ENCODE results near the gene HOXC4. TPM values are rescaled to one million over a fixed set of nuclear protein-coding genes. Genes with fewer than 3 reads are reported as not detected.
"Not testable (repeated sequence)": the region's sequence is repeated elsewhere in the genome, so short reads cannot be mapped to it uniquely, and the experiment has no call there.

The HOXC4 gene
- polyA plus RNA-seq, 1 donor = 14.0 TPM

GRCh38 chr12:54079115-54079514 lies 25.5 kb downstream of the HOXC4 start:
- DNase-seq; H3K27me3 ChIP-seq (ENCODE audit: control insufficient read depth, insufficient read depth, low read length); H3K4me1 ChIP-seq (ENCODE audit: control insufficient read depth, insufficient read depth, low read length); H3K9me3 ChIP-seq (ENCODE audit: control insufficient read depth, low read depth, low read length); H3K4me3 ChIP-seq (ENCODE audit: low read length); H3K36me3 ChIP-seq (ENCODE audit: control insufficient read depth, insufficient read depth, low read length): not testable (repeated sequence)
- no CpG with 5 or more reads among the region's 9 CpGs for WGBS (ENCODE audit: insufficient coverage, low lambda C conversion rate)
- peak overlapping the region; percentile 68 for H3K27ac ChIP-seq (ENCODE audit: low read length)

- Histone ChIP-seq H3K4me3 (ENCODE audit: low read length) (peak overlapping the region; percentile 18), H3K4me1 (ENCODE audit: control insufficient read depth, insufficient read depth, low read length) (peaks cover 18% of the 10 kb centered on the region), H3K27ac (ENCODE audit: low read length) (peak overlapping the region; percentile 74)
- 100% methylated on average over 2 of the region's 19 CpGs for WGBS (ENCODE audit: insufficient coverage, low lambda C conversion rate)
- H3K9me3 ChIP-seq (ENCODE audit: control insufficient read depth, low read depth, low read length); H3K27me3 ChIP-seq (ENCODE audit: control insufficient read depth, insufficient read depth, low read length); DNase-seq; H3K36me3 ChIP-seq (ENCODE audit: control insufficient read depth, insufficient read depth, low read length): not testable (repeated sequence)
Measured at GRCh38 chr12:54080008-54080924, 26.6 kb downstream of the HOXC4 start.

GRCh38 chr12:54081053-54081514 lies 27.4 kb downstream of the HOXC4 start:
- H3K4me1 ChIP-seq (ENCODE audit: control insufficient read depth, insufficient read depth, low read length) = peaks cover 21% of the 10 kb centered on the region
- peak overlapping the region; percentile 13 for H3K4me3 ChIP-seq (ENCODE audit: low read length)
- H3K36me3 ChIP-seq (ENCODE audit: control insufficient read depth, insufficient read depth, low read length); H3K9me3 ChIP-seq (ENCODE audit: control insufficient read depth, low read depth, low read length); H3K27me3 ChIP-seq (ENCODE audit: control insufficient read depth, insufficient read depth, low read length): not testable (repeated sequence)
- WGBS (ENCODE audit: insufficient coverage, low lambda C conversion rate) = no CpG with 5 or more reads among the region's 16 CpGs
- peak; percentile 40 to 64 for DNase-seq
- H3K27ac ChIP-seq (ENCODE audit: low read length) = peak overlapping the region; percentile 74

DNA sequence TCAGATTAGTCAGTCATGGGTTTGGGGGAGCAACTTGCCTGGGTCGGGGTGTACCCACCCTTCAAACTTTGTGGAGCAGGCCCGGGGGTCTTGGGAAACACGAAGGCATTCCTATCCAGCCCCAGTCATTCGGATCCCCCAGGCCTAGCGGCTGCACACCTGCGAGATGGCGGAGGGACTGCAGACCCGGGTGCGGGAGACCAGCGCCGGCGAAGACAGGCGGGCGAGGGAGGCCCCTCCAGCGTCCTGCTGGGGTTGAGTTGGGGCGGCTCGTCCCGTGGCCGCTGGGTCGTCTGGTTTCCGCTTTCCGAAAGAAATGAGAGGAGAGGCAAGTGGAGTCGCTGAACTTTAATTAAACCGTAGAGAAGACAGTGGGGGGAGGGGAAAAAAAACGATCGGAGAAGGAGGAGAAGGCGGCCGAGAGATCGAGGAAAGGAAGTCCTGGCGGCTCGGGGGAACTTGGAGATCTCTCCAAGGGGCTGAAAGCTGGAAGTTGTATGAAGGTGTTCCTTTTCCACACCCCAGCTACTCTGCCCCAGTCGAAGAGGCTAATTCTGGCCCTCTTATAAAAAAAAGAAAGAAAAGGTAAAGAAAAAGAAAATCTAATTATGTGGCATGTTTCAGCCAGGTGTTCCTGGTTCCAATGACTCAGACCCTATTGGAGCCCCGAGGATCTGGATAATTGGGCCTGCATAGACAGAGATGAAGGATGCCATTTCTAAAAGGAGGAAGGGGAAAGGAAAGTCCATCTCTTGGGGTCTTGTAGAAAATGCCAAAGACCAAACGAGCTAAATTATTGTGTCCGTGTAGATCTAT lies 28.2 kb downstream of the HOXC4 start:
- DNase-seq = peak in 1 of 2 donors; percentile 52
- peak overlapping the region; percentile 80 for H3K27ac ChIP-seq (ENCODE audit: low read length)
- not testable (repeated sequence) for H3K36me3 ChIP-seq (ENCODE audit: control insufficient read depth, insufficient read depth, low read length); H3K27me3 ChIP-seq (ENCODE audit: control insufficient read depth, insufficient read depth, low read length); H3K9me3 ChIP-seq (ENCODE audit: control insufficient read depth, low read depth, low read length)
- no CpG with 5 or more reads among the region's 35 CpGs for WGBS (ENCODE audit: insufficient coverage, low lambda C conversion rate)
- H3K4me1 ChIP-seq (ENCODE audit: control insufficient read depth, insufficient read depth, low read length) = peaks cover 24% of the 10 kb centered on the region
- peak overlapping the region; percentile 31 for H3K4me3 ChIP-seq (ENCODE audit: low read length)

GRCh38 chr12:54082397-54082892 lies 28.8 kb downstream of the HOXC4 start:
- H3K36me3 ChIP-seq (ENCODE audit: control insufficient read depth, insufficient read depth, low read length) = no peaks in the 10 kb centered on the region
- H3K4me1 ChIP-seq (ENCODE audit: control insufficient read depth, insufficient read depth, low read length) = peaks cover 24% of the 10 kb centered on the region
- H3K27ac ChIP-seq (ENCODE audit: low read length) = peak overlapping the region; percentile 80
- DNase-seq = peak; percentile 67 to 76
- WGBS (ENCODE audit: insufficient coverage, low lambda C conversion rate) = no CpG with 5 or more reads among the region's 36 CpGs
- H3K27me3 ChIP-seq (ENCODE audit: control insufficient read depth, insufficient read depth, low read length) = no peaks in the 10 kb centered on the region
- peak overlapping the region; percentile 31 for H3K4me3 ChIP-seq (ENCODE audit: low read length)
- no peaks in the 10 kb centered on the region for H3K9me3 ChIP-seq (ENCODE audit: control insufficient read depth, low read depth, low read length)

- not testable (repeated sequence) for H3K27ac ChIP-seq (ENCODE audit: low read length); H3K9me3 ChIP-seq (ENCODE audit: control insufficient read depth, low read depth, low read length); H3K27me3 ChIP-seq (ENCODE audit: control insufficient read depth, insufficient read depth, low read length); H3K36me3 ChIP-seq (ENCODE audit: control insufficient read depth, insufficient read depth, low read length); H3K4me3 ChIP-seq (ENCODE audit: low read length)
- H3K4me1 ChIP-seq (ENCODE audit: control insufficient read depth, insufficient read depth, low read length) = peaks cover 27% of the 10 kb centered on the region
- DNase-seq = peak in 1 of 2 donors; percentile 34
Measured at GRCh38 chr12:54088011-54088410, 34.4 kb downstream of the HOXC4 start.

GRCh38 chr12:54089465-54089864 lies 35.8 kb downstream of the HOXC4 start:
- not testable (repeated sequence) for H3K36me3 ChIP-seq (ENCODE audit: control insufficient read depth, insufficient read depth, low read length); H3K27me3 ChIP-seq (ENCODE audit: control insufficient read depth, insufficient read depth, low read length); DNase-seq; H3K4me3 ChIP-seq (ENCODE audit: low read length); H3K9me3 ChIP-seq (ENCODE audit: control insufficient read depth, low read depth, low read length); H3K27ac ChIP-seq (ENCODE audit: low read length)
- H3K4me1 ChIP-seq (ENCODE audit: control insufficient read depth, insufficient read depth, low read length) = peaks cover 21% of the 10 kb centered on the region
- WGBS (ENCODE audit: insufficient coverage, low lambda C conversion rate) = no CpG with 5 or more reads among the region's 6 CpGs

DNA sequence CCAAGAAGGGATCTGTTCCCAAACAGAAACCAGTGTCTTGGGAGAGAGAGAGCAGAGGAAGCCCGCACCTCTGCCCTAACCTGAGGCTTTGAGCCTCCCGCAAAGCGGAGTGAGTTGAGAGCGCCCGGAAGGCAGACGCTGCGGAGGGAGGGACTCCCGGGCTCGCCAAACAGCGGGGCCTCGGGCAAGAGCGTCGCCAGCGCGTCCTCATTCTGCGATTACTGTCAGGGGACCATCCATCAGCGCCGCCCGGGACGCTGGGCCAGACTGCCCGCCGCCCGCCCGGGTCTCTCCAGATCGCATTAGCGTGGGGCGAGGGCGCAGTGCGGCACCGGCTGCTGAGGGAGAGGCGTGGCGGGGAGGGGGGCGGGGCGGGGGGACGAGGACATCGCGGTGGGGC lies 36.7 kb downstream of the HOXC4 start:
- not testable (repeated sequence) for H3K27ac ChIP-seq (ENCODE audit: low read length); H3K27me3 ChIP-seq (ENCODE audit: control insufficient read depth, insufficient read depth, low read length); H3K36me3 ChIP-seq (ENCODE audit: control insufficient read depth, insufficient read depth, low read length); H3K9me3 ChIP-seq (ENCODE audit: control insufficient read depth, low read depth, low read length)
- WGBS (ENCODE audit: insufficient coverage, low lambda C conversion rate) = no CpG with 5 or more reads among the region's 37 CpGs
- Histone ChIP-seq H3K4me1 (ENCODE audit: control insufficient read depth, insufficient read depth, low read length) (peaks cover 13% of the 10 kb centered on the region), H3K4me3 (ENCODE audit: low read length) (peak overlapping the region; percentile 13)
- DNase-seq = peak in 1 of 2 donors; percentile 25

DNA sequence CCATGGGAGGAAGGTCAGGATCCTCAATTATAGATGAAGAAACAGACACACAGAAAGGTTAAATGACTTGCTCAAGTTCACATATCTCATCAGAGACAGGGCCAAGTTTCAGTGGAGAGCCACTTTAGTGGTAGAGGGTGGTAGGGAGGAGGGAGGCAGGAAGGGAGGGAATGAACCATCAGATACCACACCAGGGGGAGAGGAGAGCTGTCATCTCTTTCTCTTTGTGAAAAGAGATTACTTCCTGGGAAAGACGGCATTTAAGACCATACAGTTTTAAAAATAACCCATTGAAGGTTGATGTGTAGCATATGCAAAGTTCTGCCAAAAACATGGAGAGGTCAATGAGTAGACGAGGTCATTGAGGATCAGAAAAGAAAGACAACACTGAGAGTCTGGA lies 39.3 kb downstream of the HOXC4 start:
- WGBS (ENCODE audit: insufficient coverage, low lambda C conversion rate) = no CpG with 5 or more reads among the region's 2 CpGs
- not testable (repeated sequence) for DNase-seq; H3K9me3 ChIP-seq (ENCODE audit: control insufficient read depth, low read depth, low read length); H3K27me3 ChIP-seq (ENCODE audit: control insufficient read depth, insufficient read depth, low read length); H3K4me1 ChIP-seq (ENCODE audit: control insufficient read depth, insufficient read depth, low read length); H3K27ac ChIP-seq (ENCODE audit: low read length); H3K4me3 ChIP-seq (ENCODE audit: low read length); H3K36me3 ChIP-seq (ENCODE audit: control insufficient read depth, insufficient read depth, low read length)

GRCh38 chr12:54095928-54096327 lies 42.3 kb downstream of the HOXC4 start:
- H3K36me3 ChIP-seq (ENCODE audit: control insufficient read depth, insufficient read depth, low read length); H3K4me3 ChIP-seq (ENCODE audit: low read length); H3K4me1 ChIP-seq (ENCODE audit: control insufficient read depth, insufficient read depth, low read length); DNase-seq; H3K9me3 ChIP-seq (ENCODE audit: control insufficient read depth, low read depth, low read length); H3K27ac ChIP-seq (ENCODE audit: low read length); H3K27me3 ChIP-seq (ENCODE audit: control insufficient read depth, insufficient read depth, low read length): not testable (repeated sequence)
- no CpG with 5 or more reads among the region's 5 CpGs for WGBS (ENCODE audit: insufficient coverage, low lambda C conversion rate)

All from large intestine (tissue), 3 donors.